HG02840 (cell line): Measurements from ENCODE around the gene LBHD1.
"Not testable (repeated sequence)": the region's sequence is repeated elsewhere in the genome, so short reads cannot be mapped to it uniquely, and the experiment has no call there.

Experiments used
- ATAC-seq: cut with Tn5 transposase; IDR thresholded peaks from one replicate; pipeline ENCODE4 v1.9.1; 2021; ENCODE audit warnings: mild to moderate bottlenecking, moderate library complexity, moderate number of reproducible peaks; ENCODE audit not compliant: unreplicated experiment, low FRiP score

LBHD1 gene

DNA sequence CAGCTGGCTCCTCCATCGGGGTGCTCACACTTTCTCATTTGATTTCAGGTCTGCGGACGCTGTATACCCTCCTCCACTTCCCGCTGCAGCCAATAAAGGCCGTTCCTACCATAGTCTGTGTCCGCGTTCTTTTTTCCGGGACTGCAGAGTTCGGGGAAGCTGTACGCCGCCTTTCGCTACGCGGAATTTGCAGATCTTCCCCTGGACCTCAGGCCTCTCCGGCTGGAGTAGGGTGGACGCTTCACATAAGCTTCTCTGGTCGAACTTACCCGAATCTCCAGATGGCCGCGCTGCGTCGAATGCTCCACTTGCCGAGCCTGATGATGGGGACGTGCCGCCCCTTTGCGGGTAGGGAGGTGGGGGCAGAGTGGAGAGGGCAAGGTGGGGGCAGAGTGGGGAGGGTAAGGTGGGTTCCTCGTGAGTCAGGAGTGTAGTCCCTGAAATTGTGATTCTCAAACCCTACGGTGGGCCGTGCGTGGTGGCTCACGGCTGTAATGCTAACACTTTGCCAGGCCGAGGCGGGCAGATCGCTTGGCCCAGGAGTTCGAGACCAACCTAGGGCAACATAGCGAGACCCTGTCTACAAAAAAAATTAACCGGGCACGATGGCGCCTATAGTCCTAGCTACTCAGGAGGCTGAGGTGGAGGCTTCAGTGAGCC, 6.3 kb downstream of the LBHD1 start:
- ATAC-seq, result peak; percentile 17

DNA sequence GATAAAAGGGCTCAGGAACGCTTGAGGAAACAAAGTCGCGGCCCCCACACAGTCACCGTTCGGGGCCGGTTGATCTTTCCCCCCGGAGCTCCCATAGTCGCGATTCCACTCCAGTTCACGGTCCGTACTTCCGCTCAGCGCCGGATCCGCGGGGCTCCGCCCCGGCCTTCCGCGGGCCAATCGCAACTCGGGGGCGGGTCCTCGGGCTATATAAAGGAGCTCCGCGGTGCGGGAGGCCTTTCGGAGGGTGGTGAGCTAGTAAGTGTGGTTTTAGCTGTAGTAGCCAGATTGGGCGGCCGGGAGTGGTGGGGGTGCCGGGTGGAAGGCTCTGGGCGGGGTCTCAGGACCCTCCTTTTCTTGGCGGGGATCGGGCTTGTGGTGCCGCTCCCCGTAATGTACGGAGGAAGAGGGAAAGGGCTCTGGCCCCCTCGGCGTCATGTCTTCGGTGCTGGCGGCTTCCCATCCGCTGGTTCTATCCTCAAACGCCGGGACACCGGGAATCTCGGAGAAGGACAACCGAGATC, 6.9 kb downstream of the LBHD1 start, which contains the start of the genes C11orf98 and CSKMT:
TSS of gene C11orf98 (minus strand) at position 136 of the 524 bp plus-strand sequence. CDS start at position 95, 41 bp downstream.
TSS of gene CSKMT (plus strand) at position 238 of the 524 bp plus-strand sequence. CDS start 568 bp downstream, outside the sequence.
- ATAC-seq, result peak; percentile 80

DNA sequence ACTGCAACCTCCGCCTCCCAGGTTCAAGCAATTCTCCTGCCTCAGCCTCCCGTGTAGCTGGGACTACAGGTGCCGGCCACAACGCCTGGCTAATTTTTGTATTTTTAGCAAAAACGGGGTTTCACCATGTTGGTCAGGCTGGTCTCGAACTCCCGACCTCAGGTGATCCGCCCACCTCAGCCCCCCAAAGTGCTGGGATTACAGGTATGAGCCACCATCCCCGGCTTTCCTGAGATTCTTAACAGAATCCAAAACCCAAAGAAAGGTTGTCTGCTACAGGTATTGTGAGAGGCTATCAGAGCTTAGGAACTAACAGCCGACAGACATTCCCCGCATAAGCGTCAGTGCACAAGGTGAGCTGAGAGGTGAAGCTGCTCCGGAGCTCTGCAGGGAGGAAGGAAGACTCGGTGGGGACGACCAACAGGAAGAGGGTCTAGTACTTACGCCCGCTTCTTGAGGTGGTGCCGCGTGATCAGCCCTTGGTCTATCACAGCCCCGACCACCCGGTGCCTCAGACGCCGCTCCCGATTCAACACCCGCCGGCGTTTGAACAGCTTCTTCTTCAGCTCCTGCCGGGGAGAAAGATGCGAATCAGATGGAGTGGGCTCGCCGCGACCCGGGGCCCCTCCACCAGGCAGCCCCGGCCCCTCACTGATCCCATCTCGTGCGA, 7.5 kb downstream of the LBHD1 start:
- no peak for ATAC-seq

DNA sequence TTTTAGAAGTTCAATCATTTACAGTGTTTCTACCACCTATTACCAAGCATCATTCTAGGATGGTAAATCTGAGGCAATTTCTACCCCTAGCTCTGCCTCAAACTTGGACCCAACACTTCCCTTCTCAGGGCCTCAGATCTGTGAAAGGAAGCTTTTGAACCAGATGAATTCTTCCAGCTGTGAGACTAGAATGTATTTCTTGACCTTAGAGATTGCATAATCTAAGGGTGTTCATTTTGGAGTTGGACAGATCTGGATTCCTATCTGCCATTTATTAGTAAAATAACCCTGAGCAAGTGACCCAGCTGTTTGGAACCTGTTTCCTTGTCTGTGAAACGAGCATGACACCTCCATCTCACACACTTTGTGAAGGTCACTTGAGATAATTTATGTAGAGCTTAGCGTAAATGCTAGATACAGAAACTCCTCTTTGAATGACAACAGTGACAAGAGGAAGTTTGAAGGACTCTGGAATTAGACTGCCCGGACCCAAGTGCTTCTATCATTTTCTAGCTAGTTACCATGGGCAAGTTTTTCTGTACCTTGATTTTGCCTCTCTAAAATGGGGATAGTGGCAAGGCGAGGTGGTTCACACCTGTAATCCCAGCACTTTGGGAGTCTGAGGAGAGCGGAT, 15.2 kb downstream of the LBHD1 start:
- ATAC-seq, result no peak

GRCh38 chr11:62654297-62654696, 17.8 kb downstream of the LBHD1 start:
- no peak for ATAC-seq

GRCh38 chr11:62652161-62653006, 19.7 kb downstream of the LBHD1 start:
- ATAC-seq, result peak; percentile 16

- not testable (repeated sequence) for ATAC-seq
These were observed 21.8 kb downstream of the LBHD1 start for GRCh38 chr11:62650283-62650682.

DNA sequence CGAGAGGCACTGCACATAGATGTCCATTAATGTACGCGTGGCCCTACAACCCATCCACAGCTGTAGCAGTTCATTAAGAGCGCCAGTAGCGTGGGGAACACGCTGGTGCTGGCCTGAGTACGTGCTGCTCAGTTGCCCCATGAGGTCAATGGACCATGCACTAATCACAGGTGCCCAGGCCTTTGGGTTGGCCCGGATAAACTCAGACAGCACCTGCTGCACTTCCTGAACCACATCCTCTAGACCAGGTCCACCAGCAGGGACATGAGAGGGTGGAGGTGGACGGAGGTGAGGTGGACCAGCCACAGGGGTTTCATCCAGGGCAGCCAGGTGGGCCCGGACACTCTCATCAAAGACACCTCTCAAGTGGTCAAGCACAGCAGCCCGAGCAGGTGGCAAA, 22.6 kb downstream of the LBHD1 start:
- ATAC-seq, result no peak

DNA sequence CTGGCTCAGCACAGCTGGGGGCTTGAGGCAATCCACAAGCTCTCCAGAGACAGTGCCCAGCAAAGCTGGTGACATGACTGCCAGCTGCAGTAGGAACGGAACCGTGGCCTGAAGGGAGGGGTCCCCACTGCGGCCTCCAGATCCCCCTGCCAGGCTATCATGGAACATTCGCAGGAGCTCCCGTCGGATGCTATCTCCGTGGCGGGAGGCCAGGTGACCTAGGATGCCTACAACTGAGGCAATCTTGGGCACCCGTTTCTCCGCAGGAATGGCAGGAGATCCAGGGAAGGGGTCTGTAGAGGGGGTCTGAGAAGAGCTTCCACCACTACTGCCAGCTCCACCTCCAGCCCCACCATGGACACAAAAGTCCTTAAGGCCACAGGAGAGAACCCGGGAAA, 23.1 kb downstream of the LBHD1 start:
- ATAC-seq, result no peak

DNA sequence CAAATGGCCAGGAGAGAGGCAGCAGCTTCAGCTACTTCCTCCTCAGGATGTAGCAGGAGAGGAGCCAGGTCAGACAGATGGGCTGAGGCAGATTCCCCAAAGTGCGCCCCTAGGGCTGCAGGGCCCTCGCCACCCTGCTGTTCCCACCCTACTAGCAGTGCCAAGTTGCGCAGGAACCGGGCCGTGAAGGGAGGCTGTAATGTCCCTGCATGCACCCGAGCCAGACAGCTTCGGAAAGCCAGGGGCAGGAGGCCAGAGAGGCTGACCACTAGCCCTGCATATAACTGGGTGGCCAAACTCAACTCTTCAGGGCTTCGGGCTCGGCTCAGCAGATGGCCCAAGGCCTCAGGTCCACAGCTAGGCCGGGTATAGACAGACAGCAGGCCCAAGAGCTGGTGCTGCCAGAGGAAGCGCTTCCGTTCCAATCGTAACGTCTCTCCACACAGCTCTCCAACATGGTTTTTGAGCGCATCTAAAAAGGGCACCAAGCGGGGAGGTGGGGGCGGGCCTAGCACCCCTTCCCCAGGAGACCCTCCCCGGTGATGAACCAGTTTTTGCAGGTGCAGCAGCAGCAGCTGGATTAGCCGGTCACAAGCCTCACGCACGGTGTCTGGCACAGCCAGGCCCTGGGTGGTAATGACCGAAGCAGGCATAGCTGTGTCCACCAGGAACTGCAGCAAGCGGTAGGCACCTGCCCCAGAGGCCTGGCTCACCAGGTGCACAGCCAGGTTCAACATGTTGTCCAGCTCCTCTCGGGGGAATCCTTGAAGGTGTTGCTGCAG, 23.7 kb downstream of the LBHD1 start:
- no peak for ATAC-seq

- ATAC-seq, result no peak
These were observed 24.5 kb downstream of the LBHD1 start for GRCh38 chr11:62647609-62648005.

DNA sequence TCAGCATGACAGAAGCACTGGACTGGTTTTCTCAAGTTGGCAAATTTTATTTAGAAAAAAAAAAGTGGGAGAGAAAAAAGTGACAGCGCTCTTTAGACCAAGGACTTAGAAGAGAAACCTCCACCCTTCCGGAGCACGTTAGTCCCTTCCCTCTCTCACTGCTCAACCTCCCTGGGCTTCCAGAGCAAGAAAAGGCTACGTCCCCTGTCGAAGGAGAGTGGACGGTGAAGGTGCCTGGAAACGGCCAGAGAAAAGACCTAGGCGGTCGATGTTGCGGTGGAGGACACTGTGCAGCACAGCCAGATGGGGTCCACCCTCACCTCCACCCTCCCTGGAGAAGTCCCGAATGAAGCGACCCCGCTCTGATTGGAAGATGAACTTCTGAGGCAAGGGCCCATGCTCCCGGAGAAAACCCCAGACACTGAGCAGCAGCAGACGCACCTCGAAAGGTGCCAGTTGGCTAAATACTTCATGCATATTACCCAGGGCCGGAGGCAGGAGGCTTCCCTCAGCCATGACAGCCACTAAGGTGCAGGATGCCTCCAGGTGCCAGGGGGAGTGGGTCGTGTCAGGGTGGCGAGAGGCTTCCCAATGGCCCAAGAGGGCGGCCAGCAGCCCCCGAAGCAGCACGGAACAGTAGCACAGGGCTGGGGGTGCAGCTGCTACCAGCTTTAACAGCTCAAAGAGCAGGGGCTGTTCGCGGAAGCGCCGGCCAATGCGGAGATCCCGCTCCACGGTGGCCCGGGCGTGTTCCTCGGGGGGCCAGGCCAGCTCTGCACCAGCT, 25.1 kb downstream of the LBHD1 start:
- ATAC-seq, result no peak

GRCh38 chr11:62645946-62646824, 25.9 kb downstream of the LBHD1 start, which contains the start of gene GANAB:
GANAB (minus strand) TSS chr11:62646613; CDS start chr11:62646599, 14 bp downstream.
- ATAC-seq, result peak; percentile 87

DNA sequence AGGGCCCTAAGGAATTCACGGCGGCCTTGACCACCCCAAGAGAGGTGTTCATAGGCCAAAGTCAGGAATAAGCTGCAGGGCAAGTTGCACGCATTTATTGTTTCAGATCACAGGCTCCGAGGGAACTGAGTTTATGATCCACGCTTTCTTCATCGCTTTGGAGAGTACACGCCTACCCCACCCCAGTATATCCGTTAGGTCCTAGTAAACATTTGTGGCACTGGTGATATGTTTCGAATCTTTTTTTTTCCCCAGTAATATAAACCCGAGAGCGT, 26.5 kb downstream of the LBHD1 start:
- no peak for ATAC-seq

GRCh38 chr11:62644220-62644619, 27.8 kb downstream of the LBHD1 start:
- ATAC-seq, result no peak

DNA sequence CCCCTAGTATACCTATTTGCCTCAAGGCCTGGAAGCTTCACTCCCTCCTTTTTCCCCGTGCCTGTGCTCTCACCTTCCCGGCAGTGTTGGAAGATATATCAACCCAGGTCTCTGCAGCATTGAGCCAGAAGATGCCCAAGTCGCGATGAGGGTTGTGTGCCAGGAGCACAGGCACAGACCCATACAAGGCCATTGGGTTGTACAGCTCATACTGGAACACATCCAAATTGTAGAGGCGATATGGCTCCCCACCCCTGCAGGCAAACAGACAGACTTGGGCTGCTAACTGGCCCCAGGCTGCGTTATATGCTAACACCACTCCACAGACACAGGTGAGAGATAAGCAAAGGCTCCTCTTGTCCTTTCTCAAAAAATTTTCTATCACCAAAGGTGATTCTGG, 39.6 kb downstream of the LBHD1 start:
- ATAC-seq, result no peak

DNA sequence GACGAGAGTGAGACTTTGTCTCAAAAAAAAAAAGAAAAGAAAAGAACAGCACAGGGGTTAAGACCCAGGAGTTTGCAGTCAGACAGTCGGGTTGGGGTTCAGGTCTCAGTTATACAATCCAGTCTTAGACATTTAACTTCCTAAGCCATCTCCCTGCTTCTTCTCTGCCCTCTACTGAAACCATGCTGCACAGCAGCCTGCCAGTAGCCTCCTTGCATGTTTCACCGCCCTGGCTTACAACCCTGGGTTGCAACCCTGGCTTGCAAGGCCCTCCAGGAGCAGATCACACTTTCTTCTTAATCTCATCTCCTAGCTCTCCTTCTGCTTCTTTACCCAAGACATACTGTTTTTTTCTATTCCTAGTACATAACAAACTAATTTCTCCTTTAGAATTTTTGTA, 44.4 kb downstream of the LBHD1 start:
- no peak for ATAC-seq

DNA sequence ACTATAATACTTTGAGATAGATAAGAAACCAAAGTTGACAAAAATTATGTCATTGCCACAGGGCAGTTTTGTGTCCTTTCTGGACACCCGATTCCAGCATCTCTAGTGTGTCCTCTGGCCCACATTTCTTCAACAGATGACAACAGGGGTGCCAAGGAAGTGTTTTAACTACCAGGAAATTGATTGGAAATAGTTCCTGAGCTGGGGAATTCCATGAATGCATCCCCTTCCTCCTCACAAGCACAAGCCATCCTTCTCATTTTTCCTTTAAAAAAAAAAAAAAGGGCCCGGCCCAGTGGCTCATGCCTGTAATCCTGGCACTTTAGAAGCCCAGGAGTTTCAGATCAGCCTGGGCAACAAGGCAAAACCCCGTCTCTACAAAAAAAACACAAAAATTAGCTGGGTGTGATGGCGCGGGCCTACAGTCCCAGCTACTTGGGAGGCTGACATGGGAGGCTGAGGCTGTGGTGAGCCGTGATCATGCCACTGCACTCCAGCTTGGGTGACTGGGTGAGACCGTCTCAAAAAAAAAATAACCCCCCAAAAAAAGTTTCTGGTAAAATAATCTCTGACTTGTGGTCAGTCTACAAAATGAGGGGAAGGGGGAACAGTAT, 49.5 kb downstream of the LBHD1 start:
- ATAC-seq, result no peak
